Natural killer cell treated with Interleukin-12 subunit alpha and Interleukin-12 subunit beta and Interleukin-15 and Interleukin-18, amount 100 ng/mL, for 72 hours (primary cell): ENCODE results near the gene ZNF396. TPM values are rescaled to one million over a fixed set of nuclear protein-coding genes. Genes with fewer than 3 reads are reported as not detected.

Experiments used
- ATAC-seq, 2 donors: fragments of 150-1000 bp; cut with Tn5 transposase in 1 of 2; sonication (Bioruptor Pico), chemical (Tn5 transposase) in 1 of 2; 2 replicates each; pipeline ENCODE4 v1.10.0; 2021
- DNase-seq: peaks from one replicate; pipeline ENCODE4 v3.0.0; 2022; ENCODE audit warnings: low spot score
- H3K27ac Mint-ChIP-seq, 2 donors: 1 replicate in 1 of 2; 2 replicates in 1 of 2; pipeline ENCODE4 v1.8.0; 2022; ENCODE audit warnings: mixed read lengths in 2 of 2, mild to moderate bottlenecking in 1 of 2, moderate library complexity in 1 of 2
- H3K27me3 Mint-ChIP-seq, 2 donors: 1 replicate in 1 of 2; 2 replicates in 1 of 2; pipeline ENCODE4 v1.8.0; 2022; ENCODE audit warnings: mixed read lengths in 2 of 2
- H3K36me3 Mint-ChIP-seq: one replicate; pipeline ENCODE4 v1.8.0; 2022; ENCODE audit warnings: mixed read lengths
- H3K4me1 Mint-ChIP-seq, 2 donors: 1 replicate in 1 of 2; 2 replicates in 1 of 2; pipeline ENCODE4 v1.8.0; 2022; ENCODE audit warnings: low read depth in 2 of 2, mixed read lengths in 2 of 2, mild to moderate bottlenecking in 1 of 2
- H3K4me3 Mint-ChIP-seq: one replicate; pipeline ENCODE4 v1.8.0; 2022; ENCODE audit warnings: mixed read lengths
- H3K9me3 Mint-ChIP-seq: 2 replicates; pipeline ENCODE4 v1.8.0; 2022; ENCODE audit warnings: mixed read lengths
- total RNA-seq, 2 donors: library from RNA; stranded (reverse); gene quantifications; one replicate each; pipeline ENCODE4 v1.2.3, GENCODE V29; 2022

ZNF396 gene
- total RNA-seq, 2 donors from 2014 or later: 0.52 to 1.3 TPM

DNA sequence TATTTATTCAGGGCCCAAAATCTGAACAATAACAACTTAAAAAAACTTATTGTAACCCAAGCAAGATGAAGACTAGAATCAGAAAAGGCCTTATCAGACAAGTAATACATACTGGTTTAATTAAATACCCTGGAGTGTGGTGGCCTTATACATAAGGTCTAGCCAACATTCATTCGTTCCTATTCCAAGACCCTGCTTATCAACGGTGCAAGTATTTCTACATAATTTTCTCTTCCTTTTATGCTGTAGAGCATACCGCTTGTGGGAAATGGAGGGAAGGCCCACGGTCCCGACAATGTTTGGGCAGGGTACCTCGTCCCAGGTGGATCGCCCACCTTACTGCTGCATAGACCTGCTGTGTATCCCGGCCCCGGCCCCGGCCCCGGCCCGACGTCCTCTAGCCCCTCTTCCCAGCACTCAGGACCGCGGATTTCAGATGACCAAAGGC lies 33.6 kb downstream of the ZNF396 start:
- peaks cover 0 to 2% of the 10 kb centered on the region in 2 donors for H3K27me3 Mint-ChIP-seq
- H3K9me3 Mint-ChIP-seq: no peaks in the 10 kb centered on the region
- ATAC-seq (no peak), DNase-seq (no peak)
- H3K4me1 Mint-ChIP-seq: peaks cover 28 to 37% of the 10 kb centered on the region in 2 donors
- H3K36me3 Mint-ChIP-seq: peaks cover 20% of the 10 kb centered on the region
- H3K4me3 Mint-ChIP-seq: peak overlapping the region; percentile 100
- H3K27ac Mint-ChIP-seq: peak overlapping the region; percentile 95 to 96

DNA sequence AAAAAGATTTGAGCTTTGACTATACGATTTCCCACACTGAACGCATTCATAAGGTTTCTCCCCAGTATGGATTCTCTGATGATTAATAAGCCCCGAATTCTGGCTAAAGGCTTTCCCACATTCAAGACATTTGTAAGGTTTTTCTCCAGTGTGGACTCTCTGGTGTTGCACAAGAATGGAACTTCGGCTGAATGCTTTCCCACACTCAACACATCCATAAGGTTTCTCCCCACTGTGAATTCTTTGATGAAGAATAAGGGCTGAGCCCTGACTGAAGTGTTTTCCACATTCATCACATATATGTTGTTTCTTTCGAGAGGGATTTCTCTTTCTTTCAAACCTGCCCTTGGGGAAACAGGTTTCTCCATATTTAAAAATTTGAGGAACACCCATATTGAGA lies 39.9 kb downstream of the ZNF396 start:
- no peak overlapping the region for H3K27ac Mint-ChIP-seq
- DNase-seq (no peak), ATAC-seq (no peak)
- peaks cover 19 to 25% of the 10 kb centered on the region in 2 donors for H3K4me1 Mint-ChIP-seq
- no peaks in the 10 kb centered on the region for H3K27me3 Mint-ChIP-seq
- no peaks in the 10 kb centered on the region for H3K9me3 Mint-ChIP-seq
- H3K4me3 Mint-ChIP-seq: no peak overlapping the region
- peaks cover 60% of the 10 kb centered on the region for H3K36me3 Mint-ChIP-seq

DNA sequence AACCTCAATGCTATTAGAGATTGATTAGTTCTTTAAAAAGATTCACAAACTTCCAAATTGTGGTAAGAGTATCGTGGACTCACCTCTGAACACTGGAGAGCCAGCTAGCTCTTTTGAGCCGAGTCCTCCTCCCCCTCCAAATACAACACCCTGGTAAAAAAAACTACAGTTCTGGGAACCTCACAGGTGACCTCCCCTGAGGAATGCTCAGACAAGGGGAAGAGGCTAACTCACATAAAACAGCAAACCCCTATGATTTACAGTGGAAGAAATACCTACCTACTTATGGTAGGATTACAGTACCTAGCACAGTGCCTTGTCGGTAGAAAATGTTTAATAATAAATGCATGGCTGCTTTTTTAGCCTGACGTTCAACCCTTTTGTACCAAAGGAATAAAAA lies 41.3 kb downstream of the ZNF396 start:
- Mint-ChIP-seq H3K36me3 (peaks cover 60% of the 10 kb centered on the region), H3K4me1 (peaks cover 19 to 25% of the 10 kb centered on the region in 2 donors), H3K27ac (no peak overlapping the region), H3K4me3 (no peak overlapping the region), H3K27me3 (no peaks in the 10 kb centered on the region), H3K9me3 (no peaks in the 10 kb centered on the region)
- no peak for DNase-seq
- ATAC-seq: no peak

DNA sequence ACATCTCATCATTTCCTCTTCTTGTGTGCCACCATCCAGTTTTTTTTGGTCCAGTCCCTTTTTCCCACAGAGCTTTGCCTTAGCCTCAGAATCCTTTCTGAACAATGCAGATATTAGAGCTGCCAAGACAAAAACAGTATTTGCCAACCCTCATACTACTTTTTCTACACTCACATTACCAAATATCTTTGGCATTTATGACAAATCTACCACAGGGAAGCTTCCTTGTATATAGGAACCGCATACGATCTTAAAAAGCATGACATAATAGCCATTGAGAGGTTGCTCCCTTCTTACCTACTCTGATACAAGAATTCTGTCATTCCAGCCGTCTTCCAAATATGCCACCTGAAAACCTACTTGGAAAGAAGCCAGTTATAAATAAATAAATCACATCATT lies 42.3 kb downstream of the ZNF396 start:
- Mint-ChIP-seq H3K9me3 (no peaks in the 10 kb centered on the region), H3K27ac (no peak overlapping the region), H3K36me3 (peaks cover 60% of the 10 kb centered on the region), H3K27me3 (no peaks in the 10 kb centered on the region), H3K4me3 (no peak overlapping the region), H3K4me1 (peaks cover 12 to 24% of the 10 kb centered on the region in 2 donors)
- no peak for ATAC-seq
- DNase-seq: no peak

DNA sequence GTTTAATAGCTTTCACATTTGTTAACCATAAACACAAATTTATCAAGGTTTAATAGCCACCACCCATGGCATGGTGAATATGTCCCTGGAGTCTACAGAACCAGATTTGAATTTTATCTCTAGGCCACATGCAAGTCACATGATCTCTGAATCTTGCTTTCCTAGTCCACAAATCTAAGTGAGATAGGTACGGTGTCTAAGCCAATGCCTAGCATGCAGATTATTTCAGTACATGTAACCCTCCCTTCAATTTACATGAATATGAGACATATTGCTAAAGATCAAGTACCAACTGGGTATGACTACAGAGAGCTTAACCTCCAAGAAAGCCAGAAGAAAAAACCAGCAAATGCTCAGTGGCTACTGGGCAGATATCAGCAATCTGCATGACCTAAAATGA lies 42.9 kb downstream of the ZNF396 start:
- ATAC-seq (no peak), DNase-seq (no peak)
- H3K4me3 Mint-ChIP-seq: no peak overlapping the region
- H3K27me3 Mint-ChIP-seq: no peaks in the 10 kb centered on the region
- no peaks in the 10 kb centered on the region for H3K9me3 Mint-ChIP-seq
- H3K36me3 Mint-ChIP-seq: peaks cover 55% of the 10 kb centered on the region
- H3K27ac Mint-ChIP-seq: no peak overlapping the region
- peaks cover 8 to 18% of the 10 kb centered on the region in 2 donors for H3K4me1 Mint-ChIP-seq

DNA sequence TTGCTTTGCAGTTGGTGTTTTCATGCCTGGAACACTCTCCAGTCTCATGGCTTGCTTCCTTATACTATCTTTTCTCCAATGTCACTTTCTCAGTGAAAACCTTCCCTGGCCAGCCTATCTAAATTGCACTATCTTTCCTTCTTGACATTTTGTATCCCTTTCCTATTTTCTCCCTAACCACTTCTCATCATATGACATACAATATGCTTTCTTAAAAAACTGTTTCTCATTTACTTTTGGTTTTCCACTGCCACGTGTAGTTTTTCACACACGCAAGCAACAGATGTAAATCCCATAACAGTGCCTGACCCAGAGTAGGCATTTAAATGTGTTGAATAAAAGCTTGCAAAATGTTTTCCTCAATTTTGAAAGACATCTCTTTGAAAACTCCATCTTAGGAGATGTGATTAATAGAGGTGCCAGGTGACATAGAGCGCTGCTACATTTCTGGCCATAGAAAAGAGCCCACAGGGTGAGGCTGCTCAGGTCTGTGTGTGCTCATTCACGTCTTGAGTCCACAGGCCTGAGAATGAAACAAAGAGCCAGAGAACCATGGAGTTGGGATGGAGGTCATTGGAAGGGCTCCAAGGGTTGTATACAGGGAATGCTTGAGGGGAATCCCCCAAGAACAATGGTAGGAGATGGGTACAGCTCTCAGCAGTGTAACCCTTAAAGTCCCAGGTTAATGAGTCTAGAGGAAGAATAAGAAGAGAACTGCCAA lies 45.6 kb downstream of the ZNF396 start:
- Mint-ChIP-seq H3K27ac (no peak overlapping the region), H3K9me3 (no peaks in the 10 kb centered on the region), H3K4me3 (no peak overlapping the region), H3K36me3 (peaks cover 38% of the 10 kb centered on the region), H3K27me3 (no peaks in the 10 kb centered on the region), H3K4me1 (peaks cover 5 to 6% of the 10 kb centered on the region in 2 donors)
- ATAC-seq (no peak), DNase-seq (no peak)

DNA sequence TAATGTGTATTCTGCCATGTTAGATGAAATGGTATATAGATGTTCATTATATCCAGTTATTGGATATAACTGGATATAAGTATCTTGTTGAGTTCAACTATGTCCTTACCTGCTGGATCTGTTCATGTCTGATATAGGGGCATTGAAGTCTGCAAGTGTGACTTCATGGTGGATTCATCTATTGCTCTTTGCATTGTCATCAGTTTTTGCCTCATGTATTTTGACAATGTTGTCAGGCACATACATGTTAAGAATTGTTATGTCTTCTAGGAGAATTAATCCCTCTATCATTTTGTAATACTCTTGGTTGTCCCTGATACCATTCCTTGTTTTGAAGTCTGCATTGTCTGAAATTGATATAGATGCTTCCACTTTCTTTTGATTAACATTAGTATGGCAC lies 48.3 kb downstream of the ZNF396 start:
- no peak for ATAC-seq
- Mint-ChIP-seq H3K27me3 (no peaks in the 10 kb centered on the region), H3K4me1 (peaks cover 0 to 5% of the 10 kb centered on the region in 2 donors), H3K27ac (no peak overlapping the region), H3K36me3 (peaks cover 20% of the 10 kb centered on the region), H3K9me3 (no peaks in the 10 kb centered on the region), H3K4me3 (no peak overlapping the region)
- no peak for DNase-seq

DNA sequence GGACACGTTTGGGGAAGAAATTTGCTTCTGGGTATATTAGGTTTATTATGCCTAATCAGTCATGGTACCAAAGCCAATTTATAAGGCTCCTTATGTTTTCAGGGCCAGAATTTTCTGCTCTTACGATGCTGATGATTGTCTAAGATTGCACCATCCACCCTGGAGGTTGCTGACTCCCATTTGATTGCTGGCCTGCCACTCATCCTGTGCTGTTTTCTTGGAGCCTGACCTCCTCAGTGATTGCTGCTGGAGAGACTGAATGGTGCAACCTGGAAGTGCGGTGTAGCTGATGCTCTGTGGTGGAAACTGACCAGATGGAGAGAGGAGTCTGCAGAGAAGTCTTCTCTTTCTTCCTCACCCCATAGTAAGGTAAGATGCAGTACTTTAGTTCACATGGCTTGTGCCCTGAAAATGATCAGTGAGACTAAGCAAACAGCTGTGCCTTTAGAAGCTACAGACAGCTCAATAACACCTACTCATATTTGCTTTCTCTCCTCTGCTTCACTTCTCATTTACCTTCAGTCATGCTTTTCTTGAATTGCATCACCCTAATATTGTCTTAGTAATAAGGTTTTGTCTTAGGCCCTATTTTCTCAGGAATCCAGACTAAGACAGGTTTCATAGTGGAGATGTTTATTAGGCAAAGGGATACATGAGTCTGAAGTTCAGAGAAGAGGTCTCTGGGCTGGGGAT lies 50.3 kb downstream of the ZNF396 start:
- Mint-ChIP-seq H3K4me3 (no peak overlapping the region), H3K36me3 (peaks cover 5% of the 10 kb centered on the region), H3K4me1 (no peaks in the 10 kb centered on the region), H3K27ac (no peak overlapping the region), H3K27me3 (no peaks in the 10 kb centered on the region), H3K9me3 (no peaks in the 10 kb centered on the region)
- no peak for DNase-seq
- ATAC-seq: no peak

DNA sequence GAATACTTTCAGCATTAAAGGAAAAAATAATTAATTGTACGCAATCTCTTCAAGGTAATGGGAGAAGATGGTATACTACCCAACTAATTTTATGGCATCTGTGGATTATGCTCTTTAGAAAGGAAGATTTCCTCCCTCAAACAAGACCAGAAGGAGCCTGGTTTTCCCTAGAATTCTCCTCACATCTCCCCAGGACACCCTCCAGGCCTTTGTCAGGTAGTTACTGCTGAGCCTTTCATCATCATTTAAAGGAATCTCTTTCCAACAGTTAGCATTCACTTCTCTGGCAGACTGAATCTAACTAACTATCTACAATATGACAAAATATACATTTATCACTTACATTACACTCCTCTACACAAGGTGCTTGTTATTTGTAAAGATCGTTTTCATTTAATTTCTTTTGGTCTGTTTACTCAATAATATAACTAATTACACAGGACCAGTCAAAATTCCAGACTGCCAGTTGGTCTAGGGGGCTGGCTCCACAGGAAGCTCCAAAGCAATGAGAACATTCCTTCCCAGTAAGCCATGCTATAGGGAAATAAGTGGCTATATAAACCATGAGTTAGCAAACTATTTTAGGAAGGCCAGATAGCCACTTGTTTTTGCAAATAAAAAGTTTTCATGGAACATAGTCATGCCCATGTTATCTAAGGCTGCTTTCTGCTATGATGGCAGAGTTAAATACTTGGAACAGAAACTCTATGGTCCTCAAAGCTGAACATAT lies 52.0 kb downstream of the ZNF396 start:
- no peak overlapping the region for H3K4me3 Mint-ChIP-seq
- no peaks in the 10 kb centered on the region for H3K9me3 Mint-ChIP-seq
- H3K4me1 Mint-ChIP-seq: no peaks in the 10 kb centered on the region
- H3K27me3 Mint-ChIP-seq: no peaks in the 10 kb centered on the region
- DNase-seq: no peak
- ATAC-seq: no peak
- peaks cover 5% of the 10 kb centered on the region for H3K36me3 Mint-ChIP-seq
- no peak overlapping the region for H3K27ac Mint-ChIP-seq

DNA sequence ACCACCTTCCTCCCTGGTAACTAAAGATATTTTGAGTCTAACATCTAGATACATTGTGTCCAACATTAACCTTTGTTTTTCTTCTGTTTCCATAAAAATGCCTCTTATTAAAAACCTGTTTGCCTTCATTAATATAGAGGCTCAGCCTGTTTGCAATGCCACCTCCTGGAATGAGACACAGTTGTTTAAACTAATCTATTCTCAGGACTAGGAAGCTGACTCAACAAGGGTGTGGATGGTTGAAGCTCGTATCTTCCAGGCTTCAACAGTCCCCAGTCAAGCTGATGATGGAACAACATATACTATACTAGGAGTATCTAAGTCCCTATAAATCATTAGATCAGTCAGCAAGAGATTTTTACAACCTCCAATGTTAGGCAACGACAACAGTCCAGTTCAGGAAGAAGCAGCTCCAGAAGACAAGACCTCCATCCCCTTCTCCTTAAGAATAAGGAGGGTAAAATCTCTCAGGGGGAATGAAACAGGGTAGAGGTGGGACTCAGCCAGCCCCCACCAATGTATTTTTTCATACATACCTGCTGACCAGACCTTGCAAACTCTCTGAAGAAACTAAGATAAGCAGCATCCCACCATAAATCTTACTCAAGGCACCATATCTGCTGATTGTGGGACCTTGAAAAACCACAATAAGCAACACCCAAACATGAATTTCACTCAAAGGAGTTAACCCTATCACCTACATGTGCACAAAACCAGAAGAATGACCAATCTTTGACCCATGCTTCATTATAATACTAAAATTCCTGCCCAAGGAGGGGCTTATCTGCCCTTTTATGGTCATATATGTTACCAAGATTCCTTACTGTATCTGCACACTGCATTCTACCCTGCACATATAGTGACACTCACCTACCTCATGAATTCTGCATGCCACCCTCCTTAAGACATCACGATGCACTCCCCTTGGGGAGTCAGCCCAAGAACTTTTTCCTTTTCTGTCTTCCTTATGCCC lies 54.4 kb downstream of the ZNF396 start:
- no peak for ATAC-seq

More for the DNA sequence above, 54.4 kb downstream of the ZNF396 start:
- no peaks in the 10 kb centered on the region for H3K9me3 Mint-ChIP-seq
- no peaks in the 10 kb centered on the region for H3K4me1 Mint-ChIP-seq
- H3K4me3 Mint-ChIP-seq: no peak overlapping the region
- no peak for DNase-seq
- H3K36me3 Mint-ChIP-seq: no peaks in the 10 kb centered on the region
- no peak overlapping the region for H3K27ac Mint-ChIP-seq
- no peaks in the 10 kb centered on the region for H3K27me3 Mint-ChIP-seq

Other genes starting within 250 kb of the ZNF396 start
- gene ZNF397, start 136.3 kb downstream of the ZNF396 start, total RNA-seq: 10 to 100 TPM; 12.5 to 15.0 TPM
- 10 to 100 TPM; 22.2 to 25.6 TPM for gene ZSCAN30, start 87.1 kb downstream of the ZNF396 start, total RNA-seq
- gene ZNF24, start 32.9 kb downstream of the ZNF396 start, total RNA-seq: 10 to 100 TPM; 32.9 to 63.1 TPM
- gene INO80C, start 120.6 kb upstream of the ZNF396 start, total RNA-seq: 10 to 100 TPM; 25.0 to 41.7 TPM
- 10 to 100 TPM; 60.2 to 72.7 TPM for gene GALNT1, start 204.4 kb upstream of the ZNF396 start, total RNA-seq